DOHH2 (cell line): ENCODE results near the gene GATM.

ENCODE experiments used
- EZH2phosphoT487 ChIP-seq: fragments of 200-600 bp; sonication (generic); IDR thresholded peaks from 2 replicates; pipeline ENCODE4 v1.6.1; 2017; ENCODE audit warnings: borderline replicate concordance, mild to moderate bottlenecking, antibody characterized with exemption, low read length, moderate library complexity, mixed read lengths
- TF ChIP-seq, protein P1 (sequence below): fragments of 200-600 bp; sonication (generic); IDR thresholded peaks from one replicate; pipeline ENCODE4 v1.5.1; 2014; ENCODE audit warnings: antibody characterized with exemption, mild to moderate bottlenecking, low read depth, low read length; ENCODE audit not compliant: poor library complexity, severe bottlenecking

DNA sequence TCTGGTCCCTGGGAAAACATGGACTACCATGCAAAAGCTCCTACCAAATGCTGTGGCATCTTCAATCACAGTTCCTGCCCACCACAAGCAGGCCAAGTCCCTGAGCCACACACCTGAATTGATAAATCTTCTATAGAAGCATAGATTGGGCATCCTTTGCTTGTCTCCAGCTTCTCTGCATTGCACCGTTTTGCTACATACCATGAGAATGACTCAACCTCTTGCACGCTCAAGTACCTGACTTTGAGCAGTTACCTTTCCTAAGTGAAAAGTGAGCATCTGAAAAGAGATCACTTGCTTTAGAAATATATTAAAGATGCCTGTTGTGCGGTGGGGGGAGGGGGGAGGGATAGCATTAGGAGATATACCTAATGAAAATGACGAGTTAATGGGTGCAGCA, 31.3 kb downstream of the GATM start:
- TF ChIP-seq, protein P1, sequence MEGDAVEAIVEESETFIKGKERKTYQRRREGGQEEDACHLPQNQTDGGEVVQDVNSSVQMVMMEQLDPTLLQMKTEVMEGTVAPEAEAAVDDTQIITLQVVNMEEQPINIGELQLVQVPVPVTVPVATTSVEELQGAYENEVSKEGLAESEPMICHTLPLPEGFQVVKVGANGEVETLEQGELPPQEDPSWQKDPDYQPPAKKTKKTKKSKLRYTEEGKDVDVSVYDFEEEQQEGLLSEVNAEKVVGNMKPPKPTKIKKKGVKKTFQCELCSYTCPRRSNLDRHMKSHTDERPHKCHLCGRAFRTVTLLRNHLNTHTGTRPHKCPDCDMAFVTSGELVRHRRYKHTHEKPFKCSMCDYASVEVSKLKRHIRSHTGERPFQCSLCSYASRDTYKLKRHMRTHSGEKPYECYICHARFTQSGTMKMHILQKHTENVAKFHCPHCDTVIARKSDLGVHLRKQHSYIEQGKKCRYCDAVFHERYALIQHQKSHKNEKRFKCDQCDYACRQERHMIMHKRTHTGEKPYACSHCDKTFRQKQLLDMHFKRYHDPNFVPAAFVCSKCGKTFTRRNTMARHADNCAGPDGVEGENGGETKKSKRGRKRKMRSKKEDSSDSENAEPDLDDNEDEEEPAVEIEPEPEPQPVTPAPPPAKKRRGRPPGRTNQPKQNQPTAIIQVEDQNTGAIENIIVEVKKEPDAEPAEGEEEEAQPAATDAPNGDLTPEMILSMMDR = no peak
- TF ChIP-seq EZH2phosphoT487 = no peak
